Suprapubic skin (tissue), 4 donors: ENCODE results near the gene TMTC2.

Source experiments
- EP300 ChIP-seq: sonication (generic); formaldehyde crosslinking; IDR thresholded peaks from one replicate; pipeline ENCODE4 v1.6.1; 2017; ENCODE audit warnings: antibody characterized with exemption
- POLR2AphosphoS5 ChIP-seq, 3 donors: sonication (generic); formaldehyde crosslinking; IDR thresholded peaks; one replicate each; pipeline ENCODE4 v1.6.1; 2017; ENCODE audit warnings: antibody characterized with exemption in 3 of 3
- TF ChIP-seq, protein P1 (sequence below), 2 donors: fragments of 200-600 bp in 1 of 2; fragments of 450-650 bp in 1 of 2; sonication (generic) in 1 of 2; IDR thresholded peaks; one replicate each; pipeline ENCODE4 v1.5.1; 2016 to 2019; ENCODE audit warnings: antibody characterized with exemption in 2 of 2, mild to moderate bottlenecking in 1 of 2, moderate library complexity in 1 of 2

DNA sequence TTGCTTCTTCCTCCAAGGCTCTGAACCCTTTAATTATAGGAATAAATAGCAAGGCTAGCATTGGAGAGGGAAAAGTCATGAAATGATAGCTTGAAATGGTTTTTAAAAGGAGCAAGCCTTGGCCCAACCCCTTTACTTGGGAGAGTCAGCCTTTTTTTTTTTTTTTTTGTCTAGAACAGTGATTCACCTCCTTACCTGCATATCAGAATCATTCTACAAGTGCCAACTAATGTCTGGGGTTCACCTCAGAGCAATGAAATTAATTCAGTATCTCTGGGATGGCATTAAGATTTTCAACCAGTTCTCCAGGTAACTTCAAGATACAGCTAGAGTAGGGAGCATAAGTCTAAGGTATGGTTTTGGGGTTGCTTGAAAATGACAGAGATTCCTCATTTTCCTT is 41.3 kb upstream of the TMTC2 start:
- TF ChIP-seq EP300: no peak
- TF ChIP-seq, protein P1, sequence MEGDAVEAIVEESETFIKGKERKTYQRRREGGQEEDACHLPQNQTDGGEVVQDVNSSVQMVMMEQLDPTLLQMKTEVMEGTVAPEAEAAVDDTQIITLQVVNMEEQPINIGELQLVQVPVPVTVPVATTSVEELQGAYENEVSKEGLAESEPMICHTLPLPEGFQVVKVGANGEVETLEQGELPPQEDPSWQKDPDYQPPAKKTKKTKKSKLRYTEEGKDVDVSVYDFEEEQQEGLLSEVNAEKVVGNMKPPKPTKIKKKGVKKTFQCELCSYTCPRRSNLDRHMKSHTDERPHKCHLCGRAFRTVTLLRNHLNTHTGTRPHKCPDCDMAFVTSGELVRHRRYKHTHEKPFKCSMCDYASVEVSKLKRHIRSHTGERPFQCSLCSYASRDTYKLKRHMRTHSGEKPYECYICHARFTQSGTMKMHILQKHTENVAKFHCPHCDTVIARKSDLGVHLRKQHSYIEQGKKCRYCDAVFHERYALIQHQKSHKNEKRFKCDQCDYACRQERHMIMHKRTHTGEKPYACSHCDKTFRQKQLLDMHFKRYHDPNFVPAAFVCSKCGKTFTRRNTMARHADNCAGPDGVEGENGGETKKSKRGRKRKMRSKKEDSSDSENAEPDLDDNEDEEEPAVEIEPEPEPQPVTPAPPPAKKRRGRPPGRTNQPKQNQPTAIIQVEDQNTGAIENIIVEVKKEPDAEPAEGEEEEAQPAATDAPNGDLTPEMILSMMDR (IDR thresholded peaks at IDR 0.05): no peak
- TF ChIP-seq POLR2AphosphoS5 (IDR thresholded peaks at IDR 0.05): no peak
